Mucosa of stomach (tissue), 1 donor: Measurements from ENCODE around the gene MAP3K12.

Source experiments
- H3K27me3 ChIP-seq: one replicate; pipeline ENCODE4 v1.7.0; 2013; ENCODE audit warnings: mild to moderate bottlenecking, low read length; ENCODE audit not compliant: control insufficient read depth, insufficient read depth
- H3K36me3 ChIP-seq: one replicate; pipeline ENCODE4 v1.7.0; 2013; ENCODE audit warnings: low read length; ENCODE audit not compliant: control insufficient read depth, insufficient read depth
- H3K4me1 ChIP-seq: one replicate; pipeline ENCODE4 v1.7.0; 2013; ENCODE audit warnings: mild to moderate bottlenecking, low read length; ENCODE audit not compliant: control insufficient read depth, insufficient read depth
- H3K4me3 ChIP-seq: one replicate; pipeline ENCODE4 v1.7.0; 2013; ENCODE audit warnings: low read length
- H3K9ac ChIP-seq: one replicate; pipeline ENCODE4 v1.7.0; 2013; ENCODE audit warnings: mild to moderate bottlenecking, low read length, moderate library complexity
- H3K9me3 ChIP-seq: one replicate; pipeline ENCODE4 v1.7.0; 2013; ENCODE audit warnings: mild to moderate bottlenecking, low read length, moderate library complexity; ENCODE audit not compliant: control insufficient read depth
- donor health status: Pancreatic carcinoma.

Gene MAP3K12

GRCh38 chr12:53472056-53472582 is 27.1 kb downstream of the MAP3K12 start:
- H3K27me3 ChIP-seq, result no peaks in the 10 kb centered on the region
- no peaks in the 10 kb centered on the region for H3K9me3 ChIP-seq
- peaks cover 26% of the 10 kb centered on the region for H3K36me3 ChIP-seq
- H3K4me3 ChIP-seq, result no peak overlapping the region
- H3K4me1 ChIP-seq, result no peaks in the 10 kb centered on the region
- H3K9ac ChIP-seq, result no peak overlapping the region

GRCh38 chr12:53468282-53468681 is 31.0 kb downstream of the MAP3K12 start:
- peaks cover 21% of the 10 kb centered on the region for H3K36me3 ChIP-seq

GRCh38 chr12:53467880-53468279 is 31.4 kb downstream of the MAP3K12 start:
- Histone ChIP-seq H3K9me3 (no peaks in the 10 kb centered on the region), H3K9ac (no peak overlapping the region), H3K4me3 (no peak overlapping the region), H3K4me1 (no peaks in the 10 kb centered on the region), H3K27me3 (no peaks in the 10 kb centered on the region), H3K36me3 (peaks cover 25% of the 10 kb centered on the region)

More at GRCh38 chr12:53468282-53468681, 31.0 kb downstream of the MAP3K12 start:
- Histone ChIP-seq H3K4me3 (no peak overlapping the region), H3K27me3 (no peaks in the 10 kb centered on the region), H3K4me1 (no peaks in the 10 kb centered on the region), H3K9me3 (no peaks in the 10 kb centered on the region), H3K9ac (no peak overlapping the region)

- H3K4me1 ChIP-seq, result no peaks in the 10 kb centered on the region
- peaks cover 33% of the 10 kb centered on the region for H3K36me3 ChIP-seq
- H3K4me3 ChIP-seq, result no peak overlapping the region
- H3K9ac ChIP-seq, result no peak overlapping the region
- no peaks in the 10 kb centered on the region for H3K27me3 ChIP-seq
- H3K9me3 ChIP-seq, result no peaks in the 10 kb centered on the region
Measured at GRCh38 chr12:53467082-53467481, 32.2 kb downstream of the MAP3K12 start.

- Histone ChIP-seq H3K9ac (no peak overlapping the region), H3K9me3 (no peaks in the 10 kb centered on the region), H3K4me1 (no peaks in the 10 kb centered on the region), H3K36me3 (peaks cover 36% of the 10 kb centered on the region), H3K27me3 (no peaks in the 10 kb centered on the region), H3K4me3 (no peak overlapping the region)
Measured at GRCh38 chr12:53466640-53467039, 32.6 kb downstream of the MAP3K12 start.

GRCh38 chr12:53465679-53466078 is 33.6 kb downstream of the MAP3K12 start:
- Histone ChIP-seq H3K9ac (no peak overlapping the region), H3K4me3 (no peak overlapping the region)

GRCh38 chr12:53464685-53465418 is 34.4 kb downstream of the MAP3K12 start:
- no peaks in the 10 kb centered on the region for H3K4me1 ChIP-seq
- H3K9me3 ChIP-seq, result no peaks in the 10 kb centered on the region
- H3K36me3 ChIP-seq, result peaks cover 53% of the 10 kb centered on the region
- no peak overlapping the region for H3K4me3 ChIP-seq
- no peaks in the 10 kb centered on the region for H3K27me3 ChIP-seq
- no peak overlapping the region for H3K9ac ChIP-seq

More at GRCh38 chr12:53465679-53466078, 33.6 kb downstream of the MAP3K12 start:
- Histone ChIP-seq H3K36me3 (peaks cover 45% of the 10 kb centered on the region), H3K9me3 (no peaks in the 10 kb centered on the region), H3K4me1 (no peaks in the 10 kb centered on the region), H3K27me3 (no peaks in the 10 kb centered on the region)

- peaks cover 59% of the 10 kb centered on the region for H3K36me3 ChIP-seq
- H3K27me3 ChIP-seq, result no peaks in the 10 kb centered on the region
- H3K9ac ChIP-seq, result no peak overlapping the region
- no peaks in the 10 kb centered on the region for H3K4me1 ChIP-seq
- H3K9me3 ChIP-seq, result no peaks in the 10 kb centered on the region
- no peak overlapping the region for H3K4me3 ChIP-seq
Measured at GRCh38 chr12:53463802-53464560, 35.3 kb downstream of the MAP3K12 start.

GRCh38 chr12:53462935-53463334 is 36.3 kb downstream of the MAP3K12 start:
- no peaks in the 10 kb centered on the region for H3K27me3 ChIP-seq
- H3K9ac ChIP-seq, result no peak overlapping the region
- H3K36me3 ChIP-seq, result peaks cover 52% of the 10 kb centered on the region
- H3K9me3 ChIP-seq, result no peaks in the 10 kb centered on the region
- no peak overlapping the region for H3K4me3 ChIP-seq
- H3K4me1 ChIP-seq, result no peaks in the 10 kb centered on the region

GRCh38 chr12:53461591-53461990 is 37.7 kb downstream of the MAP3K12 start:
- Histone ChIP-seq H3K4me1 (no peaks in the 10 kb centered on the region), H3K4me3 (no peak overlapping the region), H3K27me3 (no peaks in the 10 kb centered on the region), H3K9ac (no peak overlapping the region), H3K36me3 (peaks cover 48% of the 10 kb centered on the region), H3K9me3 (no peaks in the 10 kb centered on the region)

GRCh38 chr12:53461059-53461458 is 38.2 kb downstream of the MAP3K12 start:
- H3K4me1 ChIP-seq, result no peaks in the 10 kb centered on the region
- H3K36me3 ChIP-seq, result peaks cover 48% of the 10 kb centered on the region
- H3K4me3 ChIP-seq, result no peak overlapping the region
- H3K9me3 ChIP-seq, result no peaks in the 10 kb centered on the region
- H3K27me3 ChIP-seq, result no peaks in the 10 kb centered on the region
- no peak overlapping the region for H3K9ac ChIP-seq

GRCh38 chr12:53459097-53459496 is 40.2 kb downstream of the MAP3K12 start:
- Histone ChIP-seq H3K4me3 (no peak overlapping the region), H3K4me1 (peaks cover 3% of the 10 kb centered on the region), H3K36me3 (peaks cover 43% of the 10 kb centered on the region), H3K9me3 (no peaks in the 10 kb centered on the region), H3K9ac (no peak overlapping the region), H3K27me3 (no peaks in the 10 kb centered on the region)
